Breast epithelium (tissue), 4 donors: ENCODE data around the gene ACOD1. TPM values are rescaled to one million over a fixed set of nuclear protein-coding genes. Genes with fewer than 3 reads are reported as not detected.
A peak's percentile ranks its signal among the peaks of the same experiment; 100 is the strongest.

Experiments
- DNase-seq, 2 donors: peaks; one replicate each; pipeline ENCODE4 v3.0.0-alpha.2; 2019; ENCODE audit warnings: low spot score in 2 of 2
- H3K27ac ChIP-seq, 2 donors: fragments of 200-600 bp; sonication (generic) in 1 of 2; one replicate each; pipeline ENCODE4 v1.5.1; 2016 to 2019; ENCODE audit warnings: mild to moderate bottlenecking in 1 of 2
- H3K27me3 ChIP-seq, 2 donors: fragments of 200-600 bp; sonication (generic) in 1 of 2; one replicate each; pipeline versions ENCODE4 v1.5.1 to v1.6.0; 2017 to 2019; ENCODE audit warnings: control low read depth in 1 of 2, mild to moderate bottlenecking in 1 of 2
- H3K36me3 ChIP-seq: fragments of 200-600 bp; one replicate; pipeline ENCODE4 v1.5.1; 2019
- H3K4me1 ChIP-seq, 2 donors: fragments of 200-600 bp; sonication (generic); one replicate each; pipeline ENCODE4 v1.5.1; 2016 to 2019; ENCODE audit warnings: control low read depth in 1 of 2
- H3K4me3 ChIP-seq, 3 donors: fragments of 200-600 bp; sonication (generic); 1 replicate in 2 of 3; 2 replicates in 1 of 3; pipeline ENCODE4 v1.5.1; 2016 to 2019; ENCODE audit warnings: mild to moderate bottlenecking in 3 of 3, moderate library complexity in 2 of 3
- H3K9me3 ChIP-seq, 2 donors: fragments of 200-600 bp; sonication (generic) in 1 of 2; one replicate each; pipeline ENCODE4 v1.5.1; 2016 to 2019; ENCODE audit warnings: control low read depth in 1 of 2
- POLR2A ChIP-seq: fragments of 450-650 bp; IDR thresholded peaks from one replicate; pipeline ENCODE4 v1.6.1; 2016; ENCODE audit warnings: antibody characterized with exemption, mild to moderate bottlenecking, moderate library complexity
- POLR2AphosphoS5 ChIP-seq, 3 donors: sonication (generic); formaldehyde crosslinking; IDR thresholded peaks; one replicate each; pipeline ENCODE4 v1.6.1; 2017; ENCODE audit warnings: antibody characterized with exemption in 3 of 3
- intact Hi-C: fragments of 100-400 bp; cut with DNase I; formaldehyde crosslinking; loops from one replicate; pipeline ENCODE4 v1.15.1; 2023; ENCODE audit warnings: low total_unique reads
- total RNA-seq, 3 donors: library from RNA; depleted of rRNA; stranded (reverse); fragments of >200 nt; gene quantifications; one replicate each; pipeline ENCODE4 v1.1.0, GENCODE V29; 2016
- TF ChIP-seq, protein P1 (sequence below), 3 donors: fragments of 450-650 bp; IDR thresholded peaks; one replicate each; pipeline ENCODE4 v1.5.1; 2016 to 2017; ENCODE audit warnings: antibody characterized with exemption in 3 of 3, mild to moderate bottlenecking in 3 of 3, moderate library complexity in 3 of 3

ACOD1 gene
- total RNA-seq, 3 donors from 2014 or later = not detected

DNA sequence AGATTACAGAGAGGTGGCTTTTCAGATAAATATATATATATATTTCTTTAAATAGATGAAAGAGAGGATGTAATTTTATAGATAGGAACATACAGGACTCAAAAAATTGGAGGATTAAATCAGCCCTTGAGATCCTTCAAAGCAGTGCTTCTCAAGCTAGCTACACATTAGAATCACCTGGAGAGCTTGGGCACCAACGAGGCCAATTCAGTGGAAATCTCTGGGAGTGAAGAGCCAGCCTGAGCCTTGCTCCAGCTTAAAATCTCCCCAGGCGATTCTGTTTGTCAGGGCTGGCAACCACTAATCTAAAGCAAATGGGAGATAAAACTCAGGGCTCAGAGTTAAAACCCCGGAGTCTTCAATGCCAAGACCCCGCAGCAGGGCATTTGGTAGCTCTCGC, 28.6 kb downstream of the ACOD1 start:
- no peak for DNase-seq
- H3K4me1 ChIP-seq = no peaks in the 10 kb centered on the region
- H3K4me3 ChIP-seq = no peak overlapping the region
- no peak overlapping the region for H3K27ac ChIP-seq
- TF ChIP-seq, protein P1, sequence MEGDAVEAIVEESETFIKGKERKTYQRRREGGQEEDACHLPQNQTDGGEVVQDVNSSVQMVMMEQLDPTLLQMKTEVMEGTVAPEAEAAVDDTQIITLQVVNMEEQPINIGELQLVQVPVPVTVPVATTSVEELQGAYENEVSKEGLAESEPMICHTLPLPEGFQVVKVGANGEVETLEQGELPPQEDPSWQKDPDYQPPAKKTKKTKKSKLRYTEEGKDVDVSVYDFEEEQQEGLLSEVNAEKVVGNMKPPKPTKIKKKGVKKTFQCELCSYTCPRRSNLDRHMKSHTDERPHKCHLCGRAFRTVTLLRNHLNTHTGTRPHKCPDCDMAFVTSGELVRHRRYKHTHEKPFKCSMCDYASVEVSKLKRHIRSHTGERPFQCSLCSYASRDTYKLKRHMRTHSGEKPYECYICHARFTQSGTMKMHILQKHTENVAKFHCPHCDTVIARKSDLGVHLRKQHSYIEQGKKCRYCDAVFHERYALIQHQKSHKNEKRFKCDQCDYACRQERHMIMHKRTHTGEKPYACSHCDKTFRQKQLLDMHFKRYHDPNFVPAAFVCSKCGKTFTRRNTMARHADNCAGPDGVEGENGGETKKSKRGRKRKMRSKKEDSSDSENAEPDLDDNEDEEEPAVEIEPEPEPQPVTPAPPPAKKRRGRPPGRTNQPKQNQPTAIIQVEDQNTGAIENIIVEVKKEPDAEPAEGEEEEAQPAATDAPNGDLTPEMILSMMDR (IDR thresholded peaks at IDR 0.05) = no peak
- no peak for TF ChIP-seq POLR2A
- TF ChIP-seq POLR2AphosphoS5 (IDR thresholded peaks at IDR 0.05) = no peak
- no peaks in the 10 kb centered on the region for H3K36me3 ChIP-seq
- intact Hi-C loops = no loop called here
- no peaks in the 10 kb centered on the region for H3K9me3 ChIP-seq
- H3K27me3 ChIP-seq = no peaks in the 10 kb centered on the region

DNA sequence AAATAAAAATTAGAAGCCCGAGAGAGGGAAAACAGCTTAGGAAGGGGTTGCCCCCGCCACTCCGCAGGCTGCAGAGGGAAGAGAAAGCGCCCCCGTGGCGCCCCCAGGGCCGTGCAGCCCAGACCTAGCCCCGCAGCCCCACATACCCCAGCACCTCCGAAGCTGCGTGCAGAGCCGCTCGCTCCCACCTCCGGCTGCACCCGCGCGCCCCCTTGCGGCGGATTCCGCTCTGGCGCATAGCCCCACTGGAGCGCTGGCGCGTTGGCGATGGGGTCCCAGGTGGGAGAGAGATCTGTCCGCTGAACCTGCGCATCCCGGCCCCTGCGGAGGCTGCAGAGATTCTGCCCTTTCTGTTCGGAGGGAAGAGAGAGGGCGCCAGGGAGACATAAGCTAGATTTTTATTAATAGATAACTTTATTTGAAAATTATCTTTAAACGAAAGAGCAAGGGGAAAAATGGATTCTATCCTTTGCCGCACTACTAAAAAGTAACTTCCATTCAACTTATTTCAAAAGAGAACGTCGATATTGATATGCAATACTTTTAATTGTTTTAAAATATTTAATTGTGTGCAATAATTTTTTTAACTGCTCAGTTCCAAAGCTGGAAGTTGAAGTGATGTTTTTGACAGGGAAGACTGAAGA, 31.9 kb downstream of the ACOD1 start:
- H3K4me1 ChIP-seq = no peaks in the 10 kb centered on the region
- H3K9me3 ChIP-seq = no peaks in the 10 kb centered on the region
- no peak overlapping the region for H3K27ac ChIP-seq
- no peaks in the 10 kb centered on the region for H3K27me3 ChIP-seq
- intact Hi-C loops = no loop called here
- peak; percentile 44 to 69 for DNase-seq
- TF ChIP-seq, protein P1 (IDR thresholded peaks at IDR 0.05) = peak; percentile 66 to 80 (median 77)
- no peak for TF ChIP-seq POLR2AphosphoS5 (IDR thresholded peaks at IDR 0.05)
- peak overlapping the region; percentile 12 to 57 (median 40) for H3K4me3 ChIP-seq
- no peaks in the 10 kb centered on the region for H3K36me3 ChIP-seq

DNA sequence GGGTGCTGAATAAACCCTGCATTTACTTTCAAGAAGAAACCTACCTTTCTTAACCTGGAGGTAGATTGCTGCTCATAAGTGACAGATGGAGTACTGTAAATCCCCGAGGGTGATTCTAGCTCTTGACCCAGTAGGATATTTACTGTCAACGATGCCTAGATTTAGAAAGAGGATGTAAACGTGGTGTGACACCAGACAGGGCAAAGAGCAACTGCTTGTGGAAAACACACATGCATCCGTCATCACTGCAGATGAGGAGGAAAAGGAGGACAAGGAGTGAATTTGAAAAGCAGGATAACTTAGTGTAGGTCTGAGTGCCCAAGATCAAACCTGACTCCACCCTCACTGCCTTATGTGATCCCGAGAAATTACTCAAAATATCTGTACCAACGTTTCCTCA, 33.8 kb downstream of the ACOD1 start:
- Histone ChIP-seq H3K9me3 (no peaks in the 10 kb centered on the region), H3K27ac (no peak overlapping the region), H3K27me3 (no peaks in the 10 kb centered on the region), H3K4me1 (no peaks in the 10 kb centered on the region), H3K36me3 (no peaks in the 10 kb centered on the region), H3K4me3 (no peak overlapping the region)
- DNase-seq = no peak
- TF ChIP-seq POLR2A (no peak), POLR2AphosphoS5 (IDR thresholded peaks at IDR 0.05) (no peak)
- TF ChIP-seq, protein P1 (IDR thresholded peaks at IDR 0.05) = no peak
- intact Hi-C loops = no loop called here

DNA sequence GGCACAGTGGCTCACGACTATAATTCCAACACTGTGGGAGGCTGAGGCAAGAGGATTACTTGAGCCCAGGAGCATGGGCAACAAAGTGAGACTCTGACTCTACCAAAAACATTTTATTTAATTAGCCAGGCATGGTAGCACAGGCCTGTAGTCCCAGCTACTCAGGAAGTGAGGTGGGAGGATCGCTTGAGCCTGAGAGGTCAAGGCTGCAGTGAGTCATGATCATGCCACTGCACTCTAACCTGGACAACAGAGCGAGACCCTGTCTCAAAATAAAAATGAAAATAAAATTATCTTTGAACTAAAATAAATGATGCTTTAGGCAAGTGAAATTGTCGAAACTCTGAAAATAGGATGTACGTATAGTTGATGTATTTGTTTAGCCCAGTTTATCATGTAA, 35.4 kb downstream of the ACOD1 start:
- no peak overlapping the region for H3K27ac ChIP-seq
- H3K4me3 ChIP-seq = no peak overlapping the region
- DNase-seq = no peak
- H3K27me3 ChIP-seq = no peaks in the 10 kb centered on the region
- H3K4me1 ChIP-seq = no peaks in the 10 kb centered on the region
- H3K9me3 ChIP-seq = no peaks in the 10 kb centered on the region
- TF ChIP-seq POLR2A (no peak), POLR2AphosphoS5 (IDR thresholded peaks at IDR 0.05) (no peak)
- TF ChIP-seq, protein P1 (IDR thresholded peaks at IDR 0.05) = no peak
- no peaks in the 10 kb centered on the region for H3K36me3 ChIP-seq
- intact Hi-C loops = no loop called here

DNA sequence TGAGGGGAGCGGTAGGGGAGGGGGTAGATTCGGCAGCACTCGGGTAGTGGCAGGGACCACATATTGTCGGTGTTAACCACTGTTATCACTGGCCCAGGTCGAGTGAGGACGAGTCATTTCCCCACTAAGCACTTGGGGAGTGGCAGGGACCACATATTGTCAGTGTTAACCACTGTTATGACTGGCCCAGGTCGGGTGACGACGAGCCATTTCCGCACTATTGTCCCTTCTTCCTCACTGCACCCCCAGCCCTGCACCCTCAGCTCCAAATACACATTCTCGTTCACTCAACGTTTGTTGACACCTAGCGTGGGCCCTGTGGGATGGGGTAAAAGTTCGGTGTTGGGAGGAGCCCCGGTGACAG, 43.1 kb downstream of the ACOD1 start:
- Histone ChIP-seq H3K9me3 (no peaks in the 10 kb centered on the region), H3K27ac (peak overlapping the region; percentile 96 to 98), H3K4me3 (peak overlapping the region; percentile 82 to 91 (median 86)), H3K4me1 (peaks cover 0 to 13% of the 10 kb centered on the region in 2 donors), H3K27me3 (no peaks in the 10 kb centered on the region), H3K36me3 (no peaks in the 10 kb centered on the region)
- TF ChIP-seq, protein P1 (IDR thresholded peaks at IDR 0.05) = no peak
- TF ChIP-seq POLR2AphosphoS5 (IDR thresholded peaks at IDR 0.05) (no peak), POLR2A (no peak)
- intact Hi-C loops = no loop called here
- DNase-seq = peak in 1 of 2 donors; percentile 46
